GM04503 (cell line): ENCODE measurements around the gene CHMP3.
A peak's percentile ranks its signal among the peaks of the same experiment; 100 is the strongest.

Experiments used
- DNase-seq: peaks from one replicate; pipeline ENCODE4 v3.0.0-alpha.2; 2012; ENCODE audit warnings: low read depth

CHMP3 gene

GRCh38 chr2:86466306-86466705 is 96.9 kb downstream of the CHMP3 start:
- no peak for DNase-seq

DNA sequence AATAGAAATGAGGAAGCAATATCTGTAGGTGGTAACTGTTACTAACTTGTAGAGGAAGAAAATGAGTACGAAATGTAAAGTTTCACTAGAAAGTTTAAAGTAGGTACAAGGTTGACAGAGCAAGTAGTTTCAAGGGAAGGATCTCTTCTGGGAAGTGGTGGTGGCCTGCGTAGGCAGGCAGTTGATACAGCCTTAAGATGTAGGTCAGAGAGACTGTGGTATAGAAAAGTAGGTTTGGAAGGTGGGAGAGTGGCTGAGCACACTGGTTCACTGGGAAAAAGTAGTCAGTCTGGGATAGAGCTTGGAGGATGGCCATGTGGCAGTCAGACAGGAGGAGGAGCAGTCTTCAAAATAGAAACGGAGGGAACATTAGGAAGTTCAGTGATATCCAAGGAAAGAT is 98.6 kb downstream of the CHMP3 start:
- no peak for DNase-seq

DNA sequence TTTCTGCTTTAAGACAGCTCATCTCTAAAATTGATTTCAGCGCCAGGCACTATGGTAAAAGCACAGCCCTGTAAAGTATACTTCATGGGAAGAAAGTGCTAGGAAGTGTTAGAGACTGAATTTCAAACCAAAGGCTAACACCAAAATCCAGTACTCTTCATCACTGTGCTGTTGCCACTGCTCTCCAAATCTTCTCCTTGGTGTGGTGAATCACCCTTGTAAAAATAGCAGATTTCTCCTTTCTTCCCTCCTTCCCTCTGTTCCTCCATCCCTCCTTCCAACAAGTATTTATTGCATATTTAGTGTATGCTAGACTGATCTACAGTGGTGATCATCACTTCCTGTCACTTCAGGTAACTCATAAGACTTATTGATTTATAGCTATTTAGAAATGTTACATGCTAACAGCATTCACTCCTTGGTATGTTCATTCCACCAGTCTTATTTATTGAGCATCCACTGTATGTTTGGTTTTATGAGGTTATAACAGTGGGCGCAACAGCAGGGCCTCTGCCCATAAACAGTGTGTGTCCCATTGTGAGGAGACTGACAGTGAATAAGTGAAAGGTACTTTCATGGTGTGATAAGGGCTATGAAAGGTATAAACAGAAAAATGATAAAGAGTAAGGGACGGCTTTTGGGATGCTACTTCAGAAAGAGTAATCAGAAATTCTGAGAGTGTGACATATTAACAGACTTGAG is 102.0 kb downstream of the CHMP3 start:
- DNase-seq = no peak

GRCh38 chr2:86455181-86455580 is 108.1 kb downstream of the CHMP3 start:
- no peak for DNase-seq

DNA sequence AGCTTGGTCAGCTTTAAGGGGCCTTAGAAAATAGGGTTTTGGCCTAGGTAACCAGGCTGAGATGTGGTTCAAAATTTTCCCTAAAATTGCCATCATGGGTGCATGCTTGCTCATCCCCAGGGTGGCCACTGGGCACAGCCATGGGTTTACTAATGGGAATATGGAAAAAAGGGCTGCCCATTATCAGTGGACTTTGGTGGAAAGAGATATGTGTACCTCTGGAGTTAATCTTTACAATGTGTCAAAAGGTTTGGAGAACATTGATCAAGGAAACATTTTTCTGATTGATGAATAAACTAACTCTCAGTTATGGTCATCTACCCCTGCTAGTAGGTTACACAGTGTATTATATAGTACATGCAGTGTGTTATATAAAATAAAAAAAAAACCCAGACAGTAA is 109.0 kb downstream of the CHMP3 start:
- DNase-seq = no peak

DNA sequence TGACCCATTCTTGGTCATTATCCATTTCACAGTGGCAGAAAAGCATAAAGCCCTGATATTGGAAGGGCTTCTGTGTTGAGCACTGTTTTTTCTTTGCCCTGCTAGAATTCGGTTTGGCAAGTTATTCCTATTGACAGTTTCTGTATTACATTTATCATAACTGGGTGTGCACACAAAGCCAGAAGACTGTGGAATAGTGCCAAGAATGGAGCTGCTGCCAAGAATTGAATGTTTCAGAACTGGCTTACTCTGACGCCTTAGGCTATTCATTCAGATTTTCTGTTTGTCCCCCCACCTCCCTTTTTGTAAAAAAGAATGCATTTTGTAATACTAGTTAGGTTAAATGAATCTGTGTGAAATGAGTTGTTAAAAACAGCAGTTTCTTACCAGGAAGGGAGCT is 109.4 kb downstream of the CHMP3 start:
- DNase-seq = peak; percentile 54
